ENCODE results near the gene GPC4.

The GPC4 gene

GRCh38 chrX:133321451-133321850 lies 93.8 kb downstream of the GPC4 start:
- no peak for TF ChIP-seq CTCF (IDR thresholded peaks at IDR 0.05; ENCODE audit: low read depth, low read length)
- H3K4me3 ChIP-seq (replicated peaks in 1 of 2; ENCODE audit: low read depth in 2 of 2, low read length in 2 of 2): no peak overlapping the region
- no peak for DNase-seq (ENCODE audit: low read depth in 2 of 2)

- no peak for DNase-seq (ENCODE audit: low read depth in 2 of 2)
- no peak overlapping the region for H3K4me3 ChIP-seq (replicated peaks in 1 of 2; ENCODE audit: low read depth in 2 of 2, low read length in 2 of 2)
- TF ChIP-seq CTCF (IDR thresholded peaks at IDR 0.05; ENCODE audit: low read depth, low read length): no peak
These were observed 101.0 kb downstream of the GPC4 start for GRCh38 chrX:133314281-133314680.

- TF ChIP-seq CTCF (IDR thresholded peaks at IDR 0.05; ENCODE audit: low read depth, low read length): no peak
- no peak overlapping the region for H3K4me3 ChIP-seq (replicated peaks in 1 of 2; ENCODE audit: low read depth in 2 of 2, low read length in 2 of 2)
- no peak for DNase-seq (ENCODE audit: low read depth in 2 of 2)
These were observed 106.8 kb downstream of the GPC4 start for GRCh38 chrX:133308499-133308897.

GRCh38 chrX:133307637-133308498 lies 107.4 kb downstream of the GPC4 start:
- no peak for DNase-seq (ENCODE audit: low read depth in 2 of 2)
- no peak for TF ChIP-seq CTCF (IDR thresholded peaks at IDR 0.05; ENCODE audit: low read depth, low read length)
- H3K4me3 ChIP-seq (replicated peaks in 1 of 2; ENCODE audit: low read depth in 2 of 2, low read length in 2 of 2): no peak overlapping the region

GRCh38 chrX:133307094-133307493 lies 108.2 kb downstream of the GPC4 start:
- TF ChIP-seq CTCF (IDR thresholded peaks at IDR 0.05; ENCODE audit: low read depth, low read length): no peak
- no peak for DNase-seq (ENCODE audit: low read depth in 2 of 2)
- no peak overlapping the region for H3K4me3 ChIP-seq (replicated peaks in 1 of 2; ENCODE audit: low read depth in 2 of 2, low read length in 2 of 2)

GRCh38 chrX:133306316-133306715 lies 109.0 kb downstream of the GPC4 start:
- H3K4me3 ChIP-seq (replicated peaks in 1 of 2; ENCODE audit: low read depth in 2 of 2, low read length in 2 of 2): no peak overlapping the region
- no peak for DNase-seq (ENCODE audit: low read depth in 2 of 2)
- no peak for TF ChIP-seq CTCF (IDR thresholded peaks at IDR 0.05; ENCODE audit: low read depth, low read length)

Measured in cardiac fibroblast (primary cell).